Right cardiac atrium (tissue), 5 donors: ENCODE data around the gene SELENBP1. TPM values are rescaled to one million over a fixed set of nuclear protein-coding genes. Genes with fewer than 3 reads are reported as not detected.

ENCODE experiments used
- ATAC-seq, 2 donors: fragments of 200-7000 bp; cut with Tn5 transposase; one replicate each; pipeline versions ENCODE4 v1.8.0 to v1.9.1; 2020; ENCODE audit warnings: moderate library complexity in 2 of 2, mild to moderate bottlenecking in 1 of 2
- DNase-seq, 3 donors: peaks; one replicate each; pipeline ENCODE4 v3.0.0-alpha.2; 2020
- H3K27ac ChIP-seq: one replicate; pipeline ENCODE4 v1.5.1; 2013; ENCODE audit warnings: mild to moderate bottlenecking, low read length, control low read depth, moderate library complexity
- H3K27me3 ChIP-seq: one replicate; pipeline ENCODE4 v1.6.1; 2013; ENCODE audit not compliant: control insufficient read depth, insufficient read depth
- H3K4me1 ChIP-seq: one replicate; pipeline ENCODE4 v1.6.1; 2013; ENCODE audit warnings: low read length; ENCODE audit not compliant: control insufficient read depth, insufficient read depth
- H3K4me3 ChIP-seq: one replicate; pipeline ENCODE4 v1.5.1; 2013; ENCODE audit warnings: low read length, control low read depth
- H3K9me3 ChIP-seq: one replicate; pipeline ENCODE4 v1.6.1; 2013; ENCODE audit warnings: low read length; ENCODE audit not compliant: control insufficient read depth
- WGBS: extraction: QIAGEN DNeasy Blood & Tissue Kit; methylation state at CpG from one replicate; pipeline ENCODE4 v1.1.7; 2013; 5-methylcytosine and 5-hydroxymethylcytosine counted together
- intact Hi-C, 4 donors: fragments of 100-400 bp; cut with DNase I; formaldehyde crosslinking; loops; one replicate each; pipeline versions ENCODE4 v1.11.0 to v1.14.0; 2022 to 2023
- long read RNA-seq, 4 donors: library from polyadenylated mRNA; unstranded; transcript quantifications; one replicate each; pipeline ENCODE4 v2.0.0, GENCODE V29; 2020 to 2021
- polyA plus RNA-seq: library from polyadenylated mRNA; stranded (reverse); fragments of 200-250 nt; gene quantifications from one replicate; pipeline ENCODE4 v1.2.3, GENCODE V29; 2013
- total RNA-seq, 4 donors: library from RNA; stranded (reverse); fragmentation: NEBNext Ultra II Directional; extraction: Animal tissue kit (Norgen Biotek cat#: 25700); gene quantifications; one replicate each; pipeline ENCODE4 v1.2.1, GENCODE V29; 2021
- donor health status: healthy with polysubstance abuse.
- donor health status: DM: no; HTN: yes; CAD: no.
- donor health status: DM: no; HTN: no; CAD: no.
- donor health status: DM: no; HTN: yes; CAD: no; lungs with severe emphysema.
- donor health status: DM: yes; HTN: yes; CAD: no.

Gene SELENBP1
- total RNA-seq (10 to 100 TPM; 31.1 to 65.9 (median 58.5) TPM), polyA plus RNA-seq (48.5 TPM)
- long read RNA-seq, donor 1, transcript SELENBP1-218 (11 exons, 1,963 nt) = minor isoform, 23 of 180 reads
- long read RNA-seq, donor 1, transcript SELENBP1-214 (10 exons, 2,128 nt) = minor isoform, 6 of 180 reads
- long read RNA-seq, donor 1, transcript SELENBP1-201 (12 exons, 1,752 nt) = major isoform, 107 of 180 reads
- long read RNA-seq, donor 1, partial matches to known transcripts = 16 of 180 reads
- long read RNA-seq, donor 1, other reads (novel, unspliced or antisense) = 25 of 180 reads
- long read RNA-seq, donor 2, transcript SELENBP1-201 (12 exons, 1,752 nt) = major isoform, 43 of 75 reads
- long read RNA-seq, donor 2, partial matches to known transcripts = 13 of 75 reads
- long read RNA-seq, donor 2, other reads (novel, unspliced or antisense) = 15 of 75 reads
- long read RNA-seq, donor 3, transcript SELENBP1-201 (12 exons, 1,752 nt) = major isoform, 213 of 295 reads
- long read RNA-seq, donor 3, transcript SELENBP1-218 (11 exons, 1,963 nt) = minor isoform, 34 of 295 reads
- long read RNA-seq, donor 3, transcript SELENBP1-214 (10 exons, 2,128 nt) = minor isoform, 7 of 295 reads
- long read RNA-seq, donor 3, partial matches to known transcripts = 10 of 295 reads
- long read RNA-seq, donor 3, other reads (novel, unspliced or antisense) = 27 of 295 reads
- long read RNA-seq, donor 4, transcript SELENBP1-214 (10 exons, 2,128 nt) = minor isoform, 6 of 80 reads
- long read RNA-seq, donor 4, transcript SELENBP1-201 (12 exons, 1,752 nt) = major isoform, 49 of 80 reads
- long read RNA-seq, donor 4, partial matches to known transcripts = 9 of 80 reads
- long read RNA-seq, donor 4, other reads (novel, unspliced or antisense) = 13 of 80 reads

DNA sequence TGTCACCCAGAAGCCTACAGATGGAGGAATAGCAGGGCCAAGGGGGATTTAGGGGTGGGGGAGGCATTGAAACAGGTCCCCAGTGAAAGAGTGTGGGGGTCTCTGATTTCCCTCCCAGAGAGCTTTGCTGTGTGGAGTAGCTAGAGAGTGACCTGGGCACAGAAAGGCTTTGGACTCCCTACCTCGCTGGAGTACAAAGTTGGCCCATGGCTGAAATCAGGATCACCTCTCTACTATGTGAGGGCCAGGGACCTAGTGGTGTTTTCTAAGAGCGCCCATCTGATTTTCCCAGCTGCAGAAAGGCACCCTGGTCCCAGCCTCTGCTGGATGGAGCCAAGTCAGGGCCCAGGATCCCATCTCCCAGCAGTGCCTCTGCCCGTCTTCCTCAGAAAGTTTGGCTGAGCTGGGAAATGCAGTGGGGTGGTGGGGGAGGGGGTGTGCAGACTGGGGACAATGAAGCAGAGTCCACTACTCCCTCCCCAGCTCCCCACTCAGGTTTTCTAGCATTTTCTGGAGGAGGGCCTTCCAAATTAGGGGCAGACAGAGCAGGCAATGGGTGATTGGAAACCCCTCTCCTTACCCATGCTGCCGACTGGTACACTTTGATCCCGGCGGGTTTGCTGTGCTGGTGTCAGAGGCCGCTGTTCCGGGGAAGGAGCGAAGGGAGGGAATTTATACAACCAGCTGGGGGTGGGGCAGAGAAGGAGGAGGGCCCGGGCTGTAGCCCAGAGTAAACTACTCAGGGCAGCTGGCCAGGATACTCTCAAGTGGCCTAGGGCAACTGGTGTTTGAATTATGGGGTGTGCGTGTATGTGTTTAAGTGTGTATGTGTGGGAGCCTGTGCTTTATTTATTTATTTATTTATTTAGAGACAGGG, at the start of gene SELENBP1:
Gene SELENBP1 (minus strand): TSS at position 648 of the 877 bp plus-strand sequence. CDS start 64 bp downstream, at position 584.
- ATAC-seq = peak; percentile 90 to 92
- peaks cover 3% of the 10 kb centered on the region for H3K4me1 ChIP-seq
- H3K4me3 ChIP-seq = peak within 1 kb of the TSS; percentile 60
- H3K9me3 ChIP-seq = no peaks in the 10 kb centered on the region
- no peaks in the 10 kb centered on the region for H3K27me3 ChIP-seq
- peak; percentile 89 to 95 (median 93) for DNase-seq
- intact Hi-C loops = no loop called here
- 16% methylated on average over 11 of the region's 11 CpGs for WGBS
- peak within 1 kb of the TSS; percentile 84 for H3K27ac ChIP-seq

DNA sequence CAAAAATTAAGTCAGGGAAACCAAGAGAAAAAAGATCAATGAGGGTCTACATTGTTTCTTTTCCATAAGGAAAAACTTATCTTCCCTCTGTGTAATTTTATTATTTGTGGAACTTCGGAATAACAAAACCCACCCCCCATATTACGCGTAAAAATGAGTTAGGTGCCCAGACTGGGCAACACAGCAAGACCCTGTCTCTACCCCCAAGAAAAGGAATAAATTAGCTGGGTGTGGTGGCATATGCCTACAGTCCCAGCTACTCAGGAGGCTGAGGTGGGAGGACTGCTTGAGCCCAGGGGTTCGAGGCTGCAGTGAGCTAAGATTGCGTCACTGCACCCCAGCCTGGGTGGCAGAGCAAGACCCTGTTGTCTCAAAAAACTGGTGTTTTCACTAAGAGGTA, 47.3 kb upstream of the SELENBP1 start:
- H3K27me3 ChIP-seq = no peaks in the 10 kb centered on the region
- no peak overlapping the region for H3K27ac ChIP-seq
- WGBS = 79% methylated on average over 5 of the region's 5 CpGs
- no peaks in the 10 kb centered on the region for H3K4me1 ChIP-seq
- ATAC-seq (no peak), DNase-seq (no peak)
- no peaks in the 10 kb centered on the region for H3K9me3 ChIP-seq
- intact Hi-C loops = no loop called here
- no peak overlapping the region for H3K4me3 ChIP-seq

DNA sequence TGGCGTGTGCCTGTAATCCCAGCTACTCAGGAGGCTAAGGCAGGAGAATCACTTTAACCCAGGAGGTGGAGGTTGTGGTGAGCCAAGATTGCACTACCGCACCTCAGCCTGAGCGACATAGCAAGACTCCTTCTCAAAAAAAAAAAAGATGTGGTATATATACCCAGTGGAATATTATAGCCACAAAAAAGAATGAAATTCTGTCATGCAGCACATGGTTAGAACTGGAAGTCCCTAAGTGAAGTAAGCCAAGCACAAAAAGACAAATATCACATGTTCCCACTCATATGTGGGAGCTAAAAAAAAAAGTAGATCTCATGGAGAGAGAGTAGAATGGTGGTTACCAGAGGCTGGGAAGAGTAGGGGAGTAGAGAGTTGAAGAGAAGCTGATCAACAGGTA, 45.6 kb upstream of the SELENBP1 start:
- intact Hi-C loops = no loop called here
- Histone ChIP-seq H3K4me3 (no peak overlapping the region), H3K27me3 (no peaks in the 10 kb centered on the region), H3K9me3 (no peaks in the 10 kb centered on the region), H3K27ac (no peak overlapping the region), H3K4me1 (no peaks in the 10 kb centered on the region)
- ATAC-seq = no peak
- WGBS = 97% methylated on average over 3 of the region's 3 CpGs
- no peak for DNase-seq

DNA sequence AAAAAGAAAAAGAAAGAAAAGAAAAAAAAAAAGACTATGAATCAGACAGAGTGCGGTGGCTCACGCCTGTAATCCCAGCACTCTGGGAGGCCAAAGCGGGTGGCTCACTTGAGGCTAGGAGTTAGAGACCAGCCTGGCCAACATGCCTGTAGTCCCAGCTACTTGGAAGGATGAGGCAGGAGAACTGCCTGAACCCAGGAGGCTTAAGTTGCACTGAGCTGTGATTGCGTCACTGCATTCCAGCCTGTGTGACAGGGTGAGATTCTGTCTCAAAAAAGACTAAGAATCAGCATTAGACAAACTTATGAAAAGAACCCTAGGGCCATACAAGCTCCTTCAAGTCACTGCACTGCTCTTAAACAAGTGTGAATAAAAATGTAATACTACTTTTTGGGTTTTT, 43.7 kb upstream of the SELENBP1 start:
- Histone ChIP-seq H3K27me3 (no peaks in the 10 kb centered on the region), H3K4me1 (no peaks in the 10 kb centered on the region), H3K9me3 (no peaks in the 10 kb centered on the region), H3K4me3 (no peak overlapping the region), H3K27ac (no peak overlapping the region)
- DNase-seq = peak in 1 of 3 donors; percentile 26
- peak in 1 of 2 donors; percentile 28 for ATAC-seq
- intact Hi-C loops = no loop called here
- WGBS = 98% methylated on average over 4 of the region's 4 CpGs

DNA sequence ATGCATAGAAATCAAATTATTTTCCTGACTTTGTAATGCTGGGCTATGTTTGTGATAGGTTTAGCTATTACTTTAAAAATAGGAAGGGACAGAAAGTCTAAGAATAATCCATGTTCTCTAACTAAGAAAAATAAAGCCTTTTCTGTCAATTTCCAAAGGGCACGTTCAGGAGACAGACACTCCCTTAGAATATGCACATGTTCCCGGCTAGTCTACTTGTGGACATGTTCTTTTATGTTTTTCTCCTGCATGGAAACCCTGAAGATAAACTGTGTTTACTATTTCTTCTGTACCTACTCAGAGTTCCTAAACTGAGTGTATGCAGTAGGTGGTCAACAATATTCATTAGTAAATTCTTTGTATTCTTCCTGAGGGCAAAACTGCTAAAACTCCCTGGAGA, 39.4 kb upstream of the SELENBP1 start:
- Histone ChIP-seq H3K9me3 (no peaks in the 10 kb centered on the region), H3K4me3 (no peak overlapping the region), H3K4me1 (no peaks in the 10 kb centered on the region), H3K27me3 (no peaks in the 10 kb centered on the region), H3K27ac (no peak overlapping the region)
- intact Hi-C loops = no loop called here
- WGBS = 80% methylated on average over 2 of the region's 2 CpGs
- ATAC-seq (no peak), DNase-seq (no peak)

DNA sequence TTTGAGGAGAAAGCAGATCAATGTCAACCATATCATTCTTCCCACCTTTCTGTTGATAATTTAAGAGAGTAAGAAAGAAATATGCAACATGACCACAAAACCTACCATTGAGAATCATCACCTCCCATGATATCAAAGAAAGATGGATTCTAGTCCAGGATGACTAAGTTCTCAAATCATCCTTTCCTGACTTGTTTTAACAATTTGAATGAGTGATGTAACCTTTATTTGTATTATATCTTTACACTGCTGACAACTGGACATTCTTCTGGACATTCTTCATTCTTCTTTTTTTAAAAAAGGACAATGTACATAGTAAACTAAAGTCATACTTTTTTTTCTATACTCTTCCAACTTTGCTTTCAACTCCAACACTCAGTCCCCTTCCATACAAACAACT, 36.4 kb upstream of the SELENBP1 start:
- no peak for ATAC-seq
- Histone ChIP-seq H3K27ac (no peak overlapping the region), H3K4me3 (no peak overlapping the region), H3K4me1 (no peaks in the 10 kb centered on the region), H3K27me3 (no peaks in the 10 kb centered on the region), H3K9me3 (no peaks in the 10 kb centered on the region)
- intact Hi-C loops = loop anchor here in 2 of 4 donors (10.0 kb wide), 2 partner anchors 64 to 104 kb away; partner anchors contain the start of gene RFX5 (in 1 of the 2)
- no peak for DNase-seq

DNA sequence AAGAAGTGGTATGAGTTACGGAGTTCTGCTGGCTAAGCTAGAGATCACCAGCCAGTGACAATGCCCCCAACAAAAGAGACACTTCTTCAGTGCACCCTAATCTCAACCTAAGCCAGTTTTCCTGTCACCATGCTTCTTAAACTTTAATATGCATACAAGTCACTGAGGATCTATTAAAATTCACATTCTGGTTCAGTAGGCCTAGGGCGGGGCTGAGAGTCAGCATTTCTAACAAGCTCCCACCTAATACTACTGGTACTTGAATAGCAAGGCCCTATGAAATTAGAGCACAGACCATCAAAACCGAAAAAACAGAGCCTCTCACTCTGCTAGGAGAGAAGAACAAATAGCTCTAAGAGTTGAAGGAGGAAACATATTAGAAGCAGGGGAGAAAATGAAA, 34.8 kb upstream of the SELENBP1 start:
- Histone ChIP-seq H3K4me3 (no peak overlapping the region), H3K27ac (no peak overlapping the region), H3K9me3 (no peaks in the 10 kb centered on the region), H3K4me1 (no peaks in the 10 kb centered on the region), H3K27me3 (no peaks in the 10 kb centered on the region)
- intact Hi-C loops = loop anchor here in 2 of 4 donors (10.0 kb wide), 2 partner anchors 63 to 103 kb away; partner anchors contain the start of gene RFX5 (in 1 of the 2)
- ATAC-seq = no peak
- DNase-seq = no peak
- 91% methylated on average over 3 of the region's 3 CpGs for WGBS

DNA sequence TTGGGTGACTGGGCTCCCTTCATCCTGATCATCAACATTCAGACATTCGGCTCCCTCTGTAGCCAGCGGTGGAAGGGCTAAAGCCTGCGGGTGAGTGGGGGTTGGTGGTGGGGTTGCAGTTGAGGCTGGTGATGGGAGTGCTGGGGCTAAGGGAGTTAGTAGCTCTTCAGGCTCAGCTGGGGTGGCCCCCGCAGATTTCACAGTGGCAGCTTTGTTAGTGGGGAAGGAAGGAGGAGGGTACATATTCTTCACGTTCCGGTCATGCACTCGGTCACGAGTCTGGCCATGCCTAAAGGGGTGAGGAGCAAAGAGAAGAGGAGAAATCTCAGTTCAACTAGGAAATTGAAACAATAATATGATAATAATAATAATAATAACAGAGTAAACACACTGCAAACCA, 33.7 kb upstream of the SELENBP1 start:
- DNase-seq (no peak), ATAC-seq (no peak)
- Histone ChIP-seq H3K4me3 (no peak overlapping the region), H3K4me1 (no peaks in the 10 kb centered on the region), H3K9me3 (no peaks in the 10 kb centered on the region), H3K27me3 (no peaks in the 10 kb centered on the region), H3K27ac (no peak overlapping the region)
- intact Hi-C loops = loop anchor here in 2 of 4 donors (10.0 kb wide), 2 partner anchors 61 to 101 kb away; partner anchors contain the start of gene RFX5 (in 1 of the 2)
- WGBS = 79% methylated on average over 8 of the region's 8 CpGs

DNA sequence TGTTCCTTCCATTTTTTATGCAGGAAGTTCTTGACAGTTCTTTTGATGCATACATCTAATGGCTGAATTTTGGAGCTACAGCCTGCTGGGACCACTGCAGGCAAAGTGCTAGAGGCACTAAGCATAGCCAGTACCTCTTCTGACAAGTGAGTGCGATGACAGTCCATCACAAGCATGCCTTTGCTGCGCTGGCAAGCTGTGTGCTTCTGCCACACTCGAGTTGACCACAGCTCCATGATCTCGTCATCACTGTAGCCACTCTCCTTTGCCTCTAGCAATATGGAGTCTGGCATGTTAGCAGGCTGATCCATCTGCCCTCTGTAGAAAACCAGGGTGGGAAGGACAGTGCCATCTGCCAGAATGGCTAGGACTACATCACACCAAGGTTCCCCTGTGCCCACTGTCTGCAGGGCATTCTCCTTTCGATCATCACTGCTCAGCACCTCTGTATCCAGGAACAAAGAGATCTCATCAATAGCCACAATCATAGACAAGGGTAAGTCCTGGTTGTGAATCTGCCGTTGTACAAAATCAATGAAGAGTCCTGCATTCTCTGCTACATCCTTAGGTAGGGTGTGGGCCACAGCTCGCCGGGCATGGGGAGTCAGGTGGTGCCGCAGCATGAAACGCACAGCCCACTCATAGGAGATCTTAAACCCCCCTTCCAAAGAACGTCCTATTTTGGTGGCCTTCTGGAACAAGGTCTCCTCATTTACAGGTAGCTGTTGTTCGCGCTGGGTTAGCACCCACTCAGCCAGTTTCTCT, 32.9 kb upstream of the SELENBP1 start:
- intact Hi-C loops = loop anchor here in 2 of 4 donors (10.0 kb wide), 2 partner anchors 61 to 101 kb away; partner anchors contain the start of gene RFX5 (in 1 of the 2)
- Histone ChIP-seq H3K9me3 (no peaks in the 10 kb centered on the region), H3K4me3 (no peak overlapping the region), H3K4me1 (no peaks in the 10 kb centered on the region), H3K27ac (peak overlapping the region; percentile 3), H3K27me3 (no peaks in the 10 kb centered on the region)
- WGBS = 79% methylated on average over 13 of the region's 13 CpGs
- DNase-seq (peak in 1 of 3 donors; percentile 52), ATAC-seq (peak; percentile 50 to 71)

DNA sequence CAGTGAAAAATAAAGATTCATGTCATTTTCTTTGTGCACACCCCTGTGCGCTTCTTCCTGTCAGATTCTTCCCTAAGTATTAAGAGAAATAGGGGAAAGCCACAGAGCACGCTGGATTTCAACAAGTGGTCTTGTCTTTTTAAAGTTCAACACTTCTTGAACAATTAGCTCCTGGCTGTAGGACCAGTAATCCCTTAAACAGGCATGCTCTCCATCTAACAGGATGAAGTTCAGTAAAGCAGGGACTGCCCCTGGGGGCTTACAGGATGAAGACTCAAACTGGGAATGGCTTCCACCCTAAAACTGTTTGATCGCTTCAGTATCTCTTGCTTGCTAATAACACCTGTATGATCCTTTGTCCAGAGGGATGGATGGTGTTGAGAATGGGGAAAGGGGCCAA, 31.1 kb upstream of the SELENBP1 start:
- no peaks in the 10 kb centered on the region for H3K4me1 ChIP-seq
- H3K9me3 ChIP-seq = no peaks in the 10 kb centered on the region
- DNase-seq = no peak
- no peaks in the 10 kb centered on the region for H3K27me3 ChIP-seq
- WGBS = 87% methylated on average over 3 of the region's 3 CpGs
- H3K27ac ChIP-seq = no peak overlapping the region
- no peak overlapping the region for H3K4me3 ChIP-seq
- intact Hi-C loops = loop anchor here in 2 of 4 donors (10.0 kb wide), 2 partner anchors 59 to 99 kb away; partner anchors contain the start of gene RFX5 (in 1 of the 2)
- no peak for ATAC-seq
